Heart left ventricle (tissue), 16 donors: ENCODE results near the gene AP2A1. TPM values are rescaled to one million over a fixed set of nuclear protein-coding genes. Genes with fewer than 3 reads are reported as not detected.

Experiments used
- ATAC-seq, 4 donors: fragments of 200-7000 bp; cut with Tn5 transposase; one replicate each; pipeline ENCODE4 v1.9.1; 2020 to 2022; ENCODE audit warnings: moderate library complexity in 4 of 4, mild to moderate bottlenecking in 3 of 4, moderate number of reproducible peaks in 1 of 4
- DNase-seq, 5 donors: peaks; one replicate each; pipeline ENCODE4 v3.0.0-alpha.2; 2020
- H3K27ac ChIP-seq, 12 donors: fragments of 200-600 bp; sonication (generic) in 4 of 12; one replicate each; pipeline versions ENCODE4 v1.5.0 to v1.8.0; 2016 to 2022; ENCODE audit warnings: mild to moderate bottlenecking in 2 of 12
- H3K27me3 ChIP-seq, 9 donors: fragments of 200-600 bp; sonication (generic) in 2 of 9; one replicate each; pipeline versions ENCODE4 v1.5.1 to v1.8.0; 2016 to 2022; ENCODE audit warnings: mild to moderate bottlenecking in 3 of 9
- H3K36me3 ChIP-seq, 9 donors: fragments of 200-600 bp; sonication (generic) in 2 of 9; one replicate each; pipeline versions ENCODE4 v1.5.0 to v1.8.0; 2018 to 2022; ENCODE audit warnings: mild to moderate bottlenecking in 2 of 9
- H3K4me1 ChIP-seq, 12 donors: fragments of 200-600 bp; sonication (generic) in 4 of 12; one replicate each; pipeline versions ENCODE4 v1.5.0 to v1.8.0; 2016 to 2022; ENCODE audit warnings: mild to moderate bottlenecking in 3 of 12
- H3K4me3 ChIP-seq, 12 donors: fragments of 200-600 bp; sonication (generic) in 4 of 12; one replicate each; pipeline versions ENCODE4 v1.5.0 to v1.8.0; 2017 to 2022; ENCODE audit warnings: mild to moderate bottlenecking in 9 of 12, moderate library complexity in 4 of 12
- H3K9me3 ChIP-seq, 12 donors: fragments of 200-600 bp; sonication (generic) in 4 of 12; one replicate each; pipeline versions ENCODE4 v1.5.0 to v1.8.0; 2016 to 2022; ENCODE audit warnings: mild to moderate bottlenecking in 1 of 12
- CTCF ChIP-seq, 12 donors: fragments of 200-600 bp; sonication (generic) in 4 of 12; IDR thresholded peaks; one replicate each; pipeline versions ENCODE4 v1.5.0 to v1.8.0; 2018 to 2022; ENCODE audit warnings: antibody characterized with exemption in 12 of 12, mild to moderate bottlenecking in 5 of 12
- POLR2A ChIP-seq, 2 donors: fragments of 450-650 bp; IDR thresholded peaks; one replicate each; pipeline ENCODE4 v1.6.1; 2017; ENCODE audit warnings: antibody characterized with exemption in 2 of 2, mild to moderate bottlenecking in 2 of 2, moderate library complexity in 2 of 2
- WGBS, 4 donors: extraction: QIAGEN DNeasy Blood & Tissue Kit in 2 of 4; methylation state at CpG; one replicate each; pipeline versions ENCODE4 v1.1.5 to v1.1.7; 2013 to 2018; 5-methylcytosine and 5-hydroxymethylcytosine counted together
- intact Hi-C, 10 donors: fragments of 100-400 bp; cut with DNase I; formaldehyde crosslinking; loops; one replicate each; pipeline versions ENCODE4 v1.11.1 to v1.14.2; 2022
- polyA plus RNA-seq, 2 donors: library from polyadenylated mRNA; stranded (reverse); fragments of 200-250 nt; gene quantifications; one replicate each; pipeline ENCODE4 v1.2.3, GENCODE V29; 2013
- total RNA-seq, 9 donors: library from RNA; depleted of rRNA in 2 of 9; stranded (reverse); fragments of >200 nt in 2 of 9; fragmentation: NEBNext Ultra II Directional in 3 of 9; extraction: Animal tissue kit (Norgen Biotek cat#: 25700) in 3 of 9; gene quantifications; one replicate each; pipeline versions ENCODE4 v1.1.0 to v1.2.4, GENCODE V29; 2016 to 2023
- donor health status: ischemic (EF 13 %, LVEDD 7.1; RV severe dilation, severe dysfunction).
- donor health status: healthy with polysubstance abuse.
- donor health status: DM: no; HTN: yes; CAD: no.
- donor health status: DM: no; HTN: no; CAD: no.
- donor health status: ischemic (EF 25% LVEDD 6.9; RV normal size, moderate dysfunction).
- donor health status: ischemic (EF 25% LVEDD 5.7; RV mildly dilated, moderate dysfunction).
- donor health status: healthy.
- donor health status: DM: yes; HTN: yes; CAD: no.
- donor health status: ischemic (EF 35%, LVEDD 5.7; RV mildly dilated, moderate dysfunction).
- donor health status: nonischemic (EF 11% LVEDD 7.7; RV severe dilation, severe dysfunction).
- donor health status: DM: yes; HTN: yes; CAD: no.
- donor health status: PGD.
- donor health status: ischemic (EF 29% LVEDD 5.4; RV normal size, mild dysfunction).
- donor health status: nonischemic (EF 23%, LVEDD 6.1; RV moderate dilation, normal function).

The AP2A1 gene
- total and polyA plus RNA-seq, 11 donors, result 33.4 to 152 (median 70.5) TPM

DNA sequence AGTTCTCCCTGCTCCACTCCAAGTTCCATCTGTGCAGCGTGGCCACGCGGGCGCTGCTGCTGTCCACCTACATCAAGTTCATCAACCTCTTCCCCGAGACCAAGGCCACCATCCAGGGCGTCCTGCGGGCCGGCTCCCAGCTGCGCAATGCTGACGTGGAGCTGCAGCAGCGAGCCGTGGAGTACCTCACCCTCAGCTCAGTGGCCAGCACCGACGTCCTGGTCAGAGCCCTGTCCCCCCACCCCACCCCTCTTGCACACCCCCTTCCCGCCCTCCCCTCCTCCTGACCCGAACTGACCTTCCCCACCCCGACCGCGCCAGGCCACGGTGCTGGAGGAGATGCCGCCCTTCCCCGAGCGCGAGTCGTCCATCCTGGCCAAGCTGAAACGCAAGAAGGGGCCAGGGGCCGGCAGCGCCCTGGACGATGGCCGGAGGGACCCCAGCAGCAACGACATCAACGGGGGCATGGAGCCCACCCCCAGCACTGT is 34.6 kb downstream of the AP2A1 start:
- Histone ChIP-seq H3K27ac (peak overlapping the region in 7 of 12 donors; percentile 49 to 74 (median 57)), H3K4me3 (peak overlapping the region in 10 of 12 donors; percentile 28 to 61 (median 42)), H3K4me1 (peaks cover 0 to 14% (median 1%) of the 10 kb centered on the region in 12 donors), H3K27me3 (no peaks in the 10 kb centered on the region), H3K9me3 (no peaks in the 10 kb centered on the region), H3K36me3 (peaks cover 0 to 96% (median 85%) of the 10 kb centered on the region in 9 donors)
- intact Hi-C loops, result loop anchor here in 1 of 10 donors (5.0 kb wide), 1 partner anchor 34 kb away; the partner anchor contains the start of gene AP2A1
- no peak for DNase-seq
- WGBS, 4 donors, result 77 to 87% (median 83%) methylated on average over 25 to 32 of the region's 32 CpGs
- TF ChIP-seq POLR2A (IDR thresholded peaks at IDR 0.05) (no peak), CTCF (IDR thresholded peaks at IDR 0.05) (no peak)
- peak in 1 of 4 donors; percentile 1 for ATAC-seq

GRCh38 chr19:49801966-49802661 is 35.3 kb downstream of the AP2A1 start:
- peak in 9 of 12 donors; percentile 12 to 51 (median 27) for TF ChIP-seq CTCF (IDR thresholded peaks at IDR 0.05)
- TF ChIP-seq POLR2A (IDR thresholded peaks at IDR 0.05), result no peak
- Histone ChIP-seq H3K4me3 (peak overlapping the region in 10 of 12 donors; percentile 28 to 61 (median 42)), H3K36me3 (peaks cover 0 to 96% (median 81%) of the 10 kb centered on the region in 9 donors), H3K4me1 (peaks cover 0 to 14% (median 1%) of the 10 kb centered on the region in 12 donors), H3K9me3 (no peaks in the 10 kb centered on the region), H3K27ac (peak overlapping the region in 9 of 12 donors; percentile 32 to 74 (median 55)), H3K27me3 (no peaks in the 10 kb centered on the region)
- DNase-seq, result peak; percentile 91 to 96 (median 94)
- peak; percentile 80 to 91 (median 85) for ATAC-seq
- WGBS, 4 donors, result 41 to 51% (median 45%) methylated on average over 31 to 38 of the region's 38 CpGs
- intact Hi-C loops, result loop anchor here in 1 of 10 donors (5.0 kb wide), 1 partner anchor 35 kb away; the partner anchor contains the start of gene AP2A1

- H3K27me3 ChIP-seq, result no peaks in the 10 kb centered on the region
- H3K9me3 ChIP-seq, result no peaks in the 10 kb centered on the region
- H3K4me1 ChIP-seq, result peaks cover 0 to 15% (median 3%) of the 10 kb centered on the region in 12 donors
- H3K36me3 ChIP-seq, result peaks cover 0 to 95% (median 78%) of the 10 kb centered on the region in 9 donors
- WGBS, 4 donors, result 79 to 88% (median 82%) methylated on average over 23 to 24 of the region's 24 CpGs
- peak overlapping the region in 8 of 12 donors; percentile 28 to 61 (median 46) for H3K4me3 ChIP-seq
- no peak for TF ChIP-seq POLR2A (IDR thresholded peaks at IDR 0.05)
- no peak for TF ChIP-seq CTCF (IDR thresholded peaks at IDR 0.05)
- H3K27ac ChIP-seq, result peak overlapping the region in 7 of 12 donors; percentile 32 to 74 (median 57)
- DNase-seq (peak in 1 of 5 donors; percentile 36), ATAC-seq (peak in 2 of 4 donors; percentile 1 to 3)
- intact Hi-C loops, result loop anchor here in 1 of 10 donors (5.0 kb wide), 1 partner anchor 36 kb away; the partner anchor contains the start of gene AP2A1
These were observed 36.2 kb downstream of the AP2A1 start for GRCh38 chr19:49802836-49803528.
